Endothelial cell of umbilical vein (primary cell): ENCODE results near the gene C14orf132. TPM values are rescaled to one million over a fixed set of nuclear protein-coding genes. Genes with fewer than 3 reads are reported as not detected.

Experiments
- BruUV-seq: library from RNA; stranded (reverse); fragments of 400-500 nt; replicated peaks from 2 replicates; lab custom pipeline; 2021; lab: Mats Ljungman, UMichigan
- CTCF ChIA-PET: fragments of 300-600, 350-600 bp; sonication (Branson Sonifier 250); formaldehyde crosslinking; loops from one replicate; lab custom pipeline; 2021; ENCODE audit warnings: antibody characterized with exemption, inconsistent platforms; lab: Charles Lee
- POLR2A ChIA-PET: fragments of 300-600, 350-600 bp; sonication (Branson Sonifier 250); formaldehyde crosslinking; loops from one replicate; lab custom pipeline; 2021; ENCODE audit warnings: antibody characterized with exemption, inconsistent platforms; lab: Charles Lee
- DNase-seq: peaks from one replicate; pipeline ENCODE4 v3.0.0-alpha.2; 2011; ENCODE audit warnings: low read depth, low spot score
- FAIRE-seq: peaks from 2 replicates; lab custom pipeline; 2011; peaks lifted over from hg19 to GRCh38; lab: Jason Lieb, UNC
- H2AFZ ChIP-seq: 2 replicates; pipeline ENCODE4 v1.6.0; 2012; ENCODE audit warnings: low read depth, low read length, control low read depth, inconsistent platforms
- H3K27ac ChIP-seq: 2 replicates; pipeline ENCODE4 v1.5.1; 2011; ENCODE audit warnings: low read depth, mild to moderate bottlenecking, control low read depth, low read length, moderate library complexity; ENCODE audit not compliant: insufficient read depth
- H3K27me3 ChIP-seq, 2 experiments: 2 replicates each; pipeline versions ENCODE4 v1.6.0 to v1.6.1; 2011; ENCODE audit warnings: low read length in 2 of 2, mixed read lengths in 1 of 2; ENCODE audit not compliant: control insufficient read depth in 2 of 2, insufficient read depth in 2 of 2
- H3K36me3 ChIP-seq, 2 experiments: 2 replicates in 1 of 2; 3 replicates in 1 of 2; pipeline ENCODE4 v1.5.1; 2011; ENCODE audit warnings: low read length in 2 of 2, mild to moderate bottlenecking in 1 of 2, moderate library complexity in 1 of 2; ENCODE audit not compliant: control insufficient read depth in 2 of 2, insufficient read depth in 2 of 2; ENCODE audit errors: extremely low read depth in 1 of 2
- H3K4me1 ChIP-seq: 3 replicates; pipeline ENCODE4 v1.5.1; 2011; ENCODE audit warnings: mild to moderate bottlenecking, low read length; ENCODE audit not compliant: control insufficient read depth, insufficient read depth; ENCODE audit errors: extremely low read depth
- H3K4me2 ChIP-seq: 2 replicates; pipeline ENCODE4 v1.6.1; 2011; ENCODE audit warnings: low read length, control low read depth, mixed read lengths; ENCODE audit not compliant: insufficient read depth
- H3K4me3 ChIP-seq, 3 experiments: fragments of 200-600 bp in 1 of 3; sonication (generic), shearing (Covaris generic) in 1 of 3; replicated peaks in 1 of 3; 2 replicates each; pipeline ENCODE4 v1.5.1; 2011 to 2016; ENCODE audit warnings: control low read depth in 3 of 3, low read length in 3 of 3, mild to moderate bottlenecking in 2 of 3, inconsistent platforms in 1 of 3, low read depth in 1 of 3, moderate library complexity in 1 of 3; ENCODE audit not compliant: insufficient read depth in 1 of 3
- H3K79me2 ChIP-seq: 2 replicates; pipeline ENCODE4 v1.6.0; 2012; ENCODE audit warnings: low read length, inconsistent platforms; ENCODE audit not compliant: control insufficient read depth, insufficient read depth
- H3K9ac ChIP-seq: replicated peaks from 2 replicates; pipeline ENCODE3; 2011; ENCODE audit warnings: low read length, control low read depth; ENCODE audit not compliant: insufficient read depth; ENCODE audit errors: extremely low read depth
- H3K9me1 ChIP-seq: replicated peaks from 3 replicates; pipeline ENCODE4 v1.6.0; 2011; ENCODE audit warnings: mild to moderate bottlenecking, low read length; ENCODE audit not compliant: control insufficient read depth, insufficient read depth; ENCODE audit errors: extremely low read depth
- H3K9me3 ChIP-seq: replicated peaks from 2 replicates; pipeline ENCODE4 v1.5.1; 2012; ENCODE audit warnings: low read length, inconsistent platforms; ENCODE audit not compliant: control insufficient read depth, insufficient read depth
- H4K20me1 ChIP-seq: replicated peaks from 2 replicates; pipeline ENCODE3; 2011; ENCODE audit warnings: mild to moderate bottlenecking, low read length; ENCODE audit not compliant: control insufficient read depth, insufficient read depth; ENCODE audit errors: extremely low read depth
- CTCF ChIP-seq, 2 donors: IDR thresholded peaks; 1 replicate in 1 of 2; 2 replicates in 1 of 2; pipeline ENCODE4 v1.5.1; 2011; ENCODE audit warnings: low read length in 2 of 2, mild to moderate bottlenecking in 2 of 2, moderate library complexity in 2 of 2, control low read depth in 1 of 2, inconsistent platforms in 1 of 2, low read depth in 1 of 2; ENCODE audit not compliant: insufficient read depth in 1 of 2; ENCODE audit errors: extremely low read depth in 1 of 2
- EZH2 ChIP-seq: IDR thresholded peaks from 2 replicates; pipeline ENCODE4 v1.6.1; 2012; ENCODE audit warnings: borderline replicate concordance, low read depth, mild to moderate bottlenecking, moderate library complexity, low read length, inconsistent platforms; ENCODE audit not compliant: severe bottlenecking
- FOS ChIP-seq: IDR thresholded peaks from 2 replicates; pipeline ENCODE4 v1.6.1; 2011; ENCODE audit warnings: mild to moderate bottlenecking, low read length, moderate library complexity, borderline replicate concordance; ENCODE audit not compliant: insufficient read depth
- GATA2 ChIP-seq: IDR thresholded peaks from 2 replicates; pipeline ENCODE4 v1.7.0; 2011; ENCODE audit warnings: low read depth, mild to moderate bottlenecking, moderate library complexity, mixed read lengths, low read length; ENCODE audit not compliant: insufficient read length, insufficient read depth
- JUN ChIP-seq: IDR thresholded peaks from 2 replicates; pipeline ENCODE4 v1.6.1; 2011; ENCODE audit warnings: borderline replicate concordance, low read depth; ENCODE audit not compliant: insufficient read length, insufficient read depth
- MYC ChIP-seq: IDR thresholded peaks from one replicate; pipeline ENCODE4 v1.6.1; 2011; ENCODE audit warnings: mild to moderate bottlenecking, low read depth, low read length
- POLR2A ChIP-seq: IDR thresholded peaks from 2 replicates; pipeline ENCODE4 v1.6.1; 2012; ENCODE audit warnings: low read depth, mild to moderate bottlenecking, control low read depth, low read length
- POLR2AphosphoS5 ChIP-seq: IDR thresholded peaks from 2 replicates; pipeline ENCODE4 v1.6.1; 2012; ENCODE audit warnings: low read depth, mild to moderate bottlenecking, control low read depth, low read length, moderate library complexity; ENCODE audit not compliant: insufficient read depth
- dilution Hi-C: fragments of 300-500 bp; cut with MboI; formaldehyde crosslinking; loops from one replicate; pipeline ENCODE4 v1.15.0; 2019; ENCODE audit warnings: low sequenced_read_pairs; ENCODE audit not compliant: extremely low pct_ligation_motif_present
- intact Hi-C: fragments of 100-400 bp; cut with micrococcal nuclease; formaldehyde crosslinking; loops from one replicate; pipeline ENCODE4 v1.10.0; 2022
- polyA plus RNA-seq, 4 experiments: library from polyadenylated mRNA; depleted of rRNA in 3 of 4; stranded (reverse) in 3 of 4; unstranded in 1 of 4; fragments of >200 nt; gene quantifications; 2 replicates each; pipeline versions ENCODE4 v1.2.1 to v1.2.3, GENCODE V29; 2011 to 2012; ENCODE audit warnings: missing spikeins in 1 of 4
- total RNA-seq: library from RNA; stranded (reverse); gene quantifications from 2 replicates; pipeline ENCODE4 v1.2.3, GENCODE V29; 2021
- TF ChIP-seq, protein P1 (sequence below): IDR thresholded peaks from 2 replicates; pipeline ENCODE4 v1.6.1; 2011; ENCODE audit not compliant: insufficient read depth, insufficient read length

The C14orf132 gene
- total and polyA plus RNA-seq, 2 donors (not counting 3 experiments of a cell fraction or from before 2014, with no cell fraction given) = 3.2 to 7.6 TPM

- DNase-seq (no peak), FAIRE-seq (no peak)
- Histone ChIP-seq H3K27ac (no peak overlapping the region), H3K27me3 (no peaks in the 10 kb centered on the region), H3K4me2 (no peak overlapping the region), H3K4me1 (no peaks in the 10 kb centered on the region), H3K9me3 (no peaks in the 10 kb centered on the region), H3K9ac (no peak overlapping the region), H4K20me1 (no peaks in the 10 kb centered on the region), H3K9me1 (no peaks in the 10 kb centered on the region), H2AFZ (no peak overlapping the region), H3K36me3 (no peaks in the 10 kb centered on the region), H3K4me3 (no peak overlapping the region), H3K79me2 (no peaks in the 10 kb centered on the region)
- TF ChIP-seq FOS (no peak), EZH2 (no peak), JUN (no peak), POLR2AphosphoS5 (no peak), POLR2A (no peak), MYC (no peak), CTCF (IDR thresholded peaks at IDR 0.05; ENCODE audit: extremely low read depth in 1 of 2, insufficient read depth in 1 of 2, low read depth in 1 of 2, low read length in 2 of 2) (no peak), GATA2 (no peak)
- TF ChIP-seq, protein P1, sequence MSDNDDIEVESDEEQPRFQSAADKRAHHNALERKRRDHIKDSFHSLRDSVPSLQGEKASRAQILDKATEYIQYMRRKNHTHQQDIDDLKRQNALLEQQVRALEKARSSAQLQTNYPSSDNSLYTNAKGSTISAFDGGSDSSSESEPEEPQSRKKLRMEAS = no peak
- ChIA-PET POLR2A (no interaction called here), CTCF (no interaction called here)
- no TSS peak for BruUV-seq
- dilution Hi-C loops = no loop called here
- intact Hi-C loops = no loop called here
Observed at GRCh38 chr14:96080571-96080970, 41.4 kb downstream of the C14orf132 start.
